ENCODE measurements around the gene WWTR1.

Gene WWTR1

GRCh38 chr3:149567381-149567780, 90.4 kb downstream of the WWTR1 start:
- no peak for DNase-seq (ENCODE audit: low spot score)

- no peak for DNase-seq (ENCODE audit: low spot score)
These were observed 91.4 kb downstream of the WWTR1 start for GRCh38 chr3:149566292-149566975.

- no peak for DNase-seq (ENCODE audit: low spot score)
These were observed 93.7 kb downstream of the WWTR1 start for GRCh38 chr3:149564079-149564478.

GRCh38 chr3:149563114-149563513, 94.7 kb downstream of the WWTR1 start:
- no peak for DNase-seq (ENCODE audit: low spot score)

GRCh38 chr3:149560617-149561016, 97.2 kb downstream of the WWTR1 start:
- DNase-seq (ENCODE audit: low spot score), result no peak

GRCh38 chr3:149560001-149560400, 97.8 kb downstream of the WWTR1 start:
- DNase-seq (ENCODE audit: low spot score), result no peak

- DNase-seq (ENCODE audit: low spot score), result no peak
These were observed 98.3 kb downstream of the WWTR1 start for GRCh38 chr3:149559525-149559924.

- no peak for DNase-seq (ENCODE audit: low spot score)
These were observed 101.9 kb downstream of the WWTR1 start for GRCh38 chr3:149555927-149556326.

- no peak for DNase-seq (ENCODE audit: low spot score)
These were observed 103.0 kb downstream of the WWTR1 start for GRCh38 chr3:149554826-149555225.

GRCh38 chr3:149553781-149554451, 103.9 kb downstream of the WWTR1 start:
- DNase-seq (ENCODE audit: low spot score), result no peak

GRCh38 chr3:149552700-149553099, 105.1 kb downstream of the WWTR1 start:
- DNase-seq (ENCODE audit: low spot score), result no peak

- DNase-seq (ENCODE audit: low spot score), result no peak
These were observed 106.3 kb downstream of the WWTR1 start for GRCh38 chr3:149551500-149551899.

GRCh38 chr3:149548669-149549065, 109.2 kb downstream of the WWTR1 start:
- DNase-seq (ENCODE audit: low spot score), result no peak

GRCh38 chr3:149547954-149548668, 109.7 kb downstream of the WWTR1 start:
- peak; percentile 64 for DNase-seq (ENCODE audit: low spot score)

GRCh38 chr3:149547413-149547812, 110.4 kb downstream of the WWTR1 start:
- DNase-seq (ENCODE audit: low spot score), result no peak

- no peak for DNase-seq (ENCODE audit: low spot score)
These were observed 112.8 kb downstream of the WWTR1 start for GRCh38 chr3:149545049-149545448.

- DNase-seq (ENCODE audit: low spot score), result no peak
These were observed 115.2 kb downstream of the WWTR1 start for GRCh38 chr3:149542375-149543312.

- DNase-seq (ENCODE audit: low spot score), result no peak
These were observed 116.7 kb downstream of the WWTR1 start for GRCh38 chr3:149541091-149541491.

- no peak for DNase-seq (ENCODE audit: low spot score)
These were observed 119.5 kb downstream of the WWTR1 start for GRCh38 chr3:149538371-149538770.

GRCh38 chr3:149536429-149536828, 121.4 kb downstream of the WWTR1 start:
- no peak for DNase-seq (ENCODE audit: low spot score)

GRCh38 chr3:149535333-149535685, 122.5 kb downstream of the WWTR1 start:
- DNase-seq (ENCODE audit: low spot score), result no peak

- no peak for DNase-seq (ENCODE audit: low spot score)
These were observed 123.0 kb downstream of the WWTR1 start for GRCh38 chr3:149534671-149535332.
